ENCODE measurements around the gene ZNF189.

The ZNF189 gene

GRCh38 chr9:101433229-101433628 is 34.6 kb downstream of the ZNF189 start:
- DNase-seq (ENCODE audit: low spot score), result no peak
- in situ Hi-C loops (cut with MboI; ENCODE audit: low sequenced_read_pairs, unreplicated experiment), result no loop called here
- TF ChIP-seq, protein P1, sequence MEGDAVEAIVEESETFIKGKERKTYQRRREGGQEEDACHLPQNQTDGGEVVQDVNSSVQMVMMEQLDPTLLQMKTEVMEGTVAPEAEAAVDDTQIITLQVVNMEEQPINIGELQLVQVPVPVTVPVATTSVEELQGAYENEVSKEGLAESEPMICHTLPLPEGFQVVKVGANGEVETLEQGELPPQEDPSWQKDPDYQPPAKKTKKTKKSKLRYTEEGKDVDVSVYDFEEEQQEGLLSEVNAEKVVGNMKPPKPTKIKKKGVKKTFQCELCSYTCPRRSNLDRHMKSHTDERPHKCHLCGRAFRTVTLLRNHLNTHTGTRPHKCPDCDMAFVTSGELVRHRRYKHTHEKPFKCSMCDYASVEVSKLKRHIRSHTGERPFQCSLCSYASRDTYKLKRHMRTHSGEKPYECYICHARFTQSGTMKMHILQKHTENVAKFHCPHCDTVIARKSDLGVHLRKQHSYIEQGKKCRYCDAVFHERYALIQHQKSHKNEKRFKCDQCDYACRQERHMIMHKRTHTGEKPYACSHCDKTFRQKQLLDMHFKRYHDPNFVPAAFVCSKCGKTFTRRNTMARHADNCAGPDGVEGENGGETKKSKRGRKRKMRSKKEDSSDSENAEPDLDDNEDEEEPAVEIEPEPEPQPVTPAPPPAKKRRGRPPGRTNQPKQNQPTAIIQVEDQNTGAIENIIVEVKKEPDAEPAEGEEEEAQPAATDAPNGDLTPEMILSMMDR (IDR thresholded peaks at IDR 0.05; ENCODE audit: borderline replicate concordance, control extremely low read depth, extremely low read depth, insufficient read depth, missing control alignments), result no peak

DNA sequence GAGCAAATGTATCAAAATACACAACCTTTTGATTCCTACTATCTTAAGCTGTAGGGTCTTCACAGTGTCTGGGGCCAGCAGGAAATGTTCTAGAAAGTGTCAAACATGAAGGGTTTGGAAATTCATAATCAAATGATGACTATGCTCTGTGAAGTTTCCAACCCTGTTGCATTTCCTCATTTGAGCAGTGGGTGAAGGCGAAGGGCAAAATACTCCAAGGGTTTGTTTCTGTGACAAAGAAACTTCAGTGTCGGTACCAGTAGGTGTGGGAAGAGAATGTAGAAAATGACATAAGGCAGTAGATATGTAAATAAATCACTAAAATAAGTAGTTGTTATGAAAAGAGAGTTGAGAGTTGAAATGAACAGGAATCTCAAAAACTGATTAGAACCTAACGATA is 36.3 kb downstream of the ZNF189 start:
- DNase-seq (ENCODE audit: low spot score), result no peak
- in situ Hi-C loops (cut with MboI; ENCODE audit: low sequenced_read_pairs, unreplicated experiment), result no loop called here
- TF ChIP-seq, protein P1 (IDR thresholded peaks at IDR 0.05; ENCODE audit: borderline replicate concordance, control extremely low read depth, extremely low read depth, insufficient read depth, missing control alignments), result no peak

DNA sequence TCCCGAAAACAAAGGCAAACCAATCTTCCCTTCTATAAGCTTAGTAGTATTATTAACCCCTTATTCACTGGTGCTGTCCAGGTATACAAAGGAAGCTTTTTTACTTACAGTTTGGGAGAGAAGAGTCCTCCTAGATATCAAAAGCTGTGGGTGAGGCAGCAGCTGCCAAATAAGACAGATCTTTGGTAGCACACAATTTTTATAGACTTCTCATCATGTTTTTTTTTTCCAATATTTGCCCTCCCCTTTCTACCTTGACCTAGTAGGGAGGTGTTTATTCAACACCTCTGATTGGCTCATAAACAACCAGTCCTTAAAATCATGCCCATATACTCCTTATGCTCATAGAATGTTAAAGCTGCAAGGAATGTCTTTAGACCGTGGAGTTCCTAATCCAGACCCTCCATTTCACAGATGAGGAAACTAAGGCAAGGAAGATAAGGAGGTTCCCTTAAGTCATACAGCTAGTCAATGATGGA is 37.0 kb downstream of the ZNF189 start, which contains the start of gene ALDOB:
ALDOB (minus strand) TSS at position 174 of the 479 bp plus-strand sequence. CDS start 4,887 bp downstream, outside the sequence.
- TF ChIP-seq, protein P1 (IDR thresholded peaks at IDR 0.05; ENCODE audit: borderline replicate concordance, control extremely low read depth, extremely low read depth, insufficient read depth, missing control alignments), result no peak
- no peak for DNase-seq (ENCODE audit: low spot score)
- in situ Hi-C loops (cut with MboI; ENCODE audit: low sequenced_read_pairs, unreplicated experiment), result no loop called here

DNA sequence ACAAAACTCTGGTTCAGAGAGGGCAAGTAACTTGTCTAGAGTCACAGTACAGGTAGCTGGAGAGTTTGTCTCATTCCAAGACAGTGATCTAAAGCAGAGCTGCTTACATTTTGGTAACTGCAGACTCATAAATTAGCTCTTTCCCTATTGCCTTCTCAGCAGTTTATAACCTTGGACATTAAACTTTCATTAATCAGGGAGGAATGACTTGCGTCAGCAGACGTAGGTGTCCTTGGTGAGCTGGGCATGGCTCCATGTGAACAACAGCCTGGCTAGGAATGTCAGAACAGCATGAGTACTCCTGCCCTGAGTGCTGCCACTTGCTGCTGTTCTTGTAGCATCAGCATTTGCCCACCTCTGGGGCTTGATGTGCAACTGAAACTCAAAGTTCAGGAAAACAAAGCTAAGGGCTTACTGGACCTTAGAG is 39.2 kb downstream of the ZNF189 start:
- in situ Hi-C loops (cut with MboI; ENCODE audit: low sequenced_read_pairs, unreplicated experiment), result no loop called here
- no peak for DNase-seq (ENCODE audit: low spot score)
- TF ChIP-seq, protein P1 (IDR thresholded peaks at IDR 0.05; ENCODE audit: borderline replicate concordance, control extremely low read depth, extremely low read depth, insufficient read depth, missing control alignments), result no peak

DNA sequence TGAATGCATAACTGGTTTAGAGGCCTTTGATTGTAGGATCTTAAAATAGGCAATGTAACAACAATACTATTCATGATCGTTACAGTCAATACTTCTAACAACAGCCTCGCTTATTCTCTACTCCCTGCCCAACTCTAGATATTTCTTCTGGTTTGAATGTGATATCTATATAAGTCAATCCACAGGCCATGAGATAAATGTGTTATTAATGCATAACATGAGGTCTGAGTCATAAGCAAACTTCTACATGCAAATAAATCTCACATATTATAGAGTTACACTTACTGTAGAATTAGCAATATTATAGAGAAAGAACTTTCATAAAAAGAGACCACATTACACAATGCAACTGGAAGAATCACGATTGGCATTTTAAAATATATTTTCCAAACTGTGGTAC is 39.9 kb downstream of the ZNF189 start:
- DNase-seq (ENCODE audit: low spot score), result no peak
- TF ChIP-seq, protein P1 (IDR thresholded peaks at IDR 0.05; ENCODE audit: borderline replicate concordance, control extremely low read depth, extremely low read depth, insufficient read depth, missing control alignments), result no peak
- in situ Hi-C loops (cut with MboI; ENCODE audit: low sequenced_read_pairs, unreplicated experiment), result no loop called here

GRCh38 chr9:101440714-101441230 is 42.1 kb downstream of the ZNF189 start:
- in situ Hi-C loops (cut with MboI; ENCODE audit: low sequenced_read_pairs, unreplicated experiment), result no loop called here
- DNase-seq (ENCODE audit: low spot score), result no peak
- TF ChIP-seq, protein P1 (IDR thresholded peaks at IDR 0.05; ENCODE audit: borderline replicate concordance, control extremely low read depth, extremely low read depth, insufficient read depth, missing control alignments), result no peak
